ENCODE data around the gene TFE3. TPM values are rescaled to one million over a fixed set of nuclear protein-coding genes. Genes with fewer than 3 reads are reported as not detected.
"Not testable (repeated sequence)": the region's sequence is repeated elsewhere in the genome, so short reads cannot be mapped to it uniquely, and the experiment has no call there.

The TFE3 gene
- polyA plus RNA-seq, 4 donors: 26.9 to 39.1 (median 33.8) TPM

- DNase-seq (ENCODE audit: low read depth in 4 of 4, low spot score in 2 of 4): peak; percentile 67 to 86 (median 72)
Measured at GRCh38 chrX:49002091-49002935, 40.8 kb downstream of the TFE3 start, which contains the start of gene GRIPAP1. Gene GRIPAP1, minus strand, starts transcription at chrX:49002264. Its CDS starts 35 bp downstream, at chrX:49002229.

- DNase-seq (ENCODE audit: low read depth in 4 of 4, low spot score in 2 of 4): peak in 3 of 4 donors; percentile 9 to 21 (median 10)
Measured at GRCh38 chrX:49001521-49002090, 41.6 kb downstream of the TFE3 start.

GRCh38 chrX:49000636-49001035 lies 42.5 kb downstream of the TFE3 start:
- DNase-seq (ENCODE audit: low read depth in 4 of 4, low spot score in 2 of 4): no peak

- DNase-seq (ENCODE audit: low read depth in 4 of 4, low spot score in 2 of 4): no peak
Measured at GRCh38 chrX:48999030-48999429, 44.1 kb downstream of the TFE3 start.

DNA sequence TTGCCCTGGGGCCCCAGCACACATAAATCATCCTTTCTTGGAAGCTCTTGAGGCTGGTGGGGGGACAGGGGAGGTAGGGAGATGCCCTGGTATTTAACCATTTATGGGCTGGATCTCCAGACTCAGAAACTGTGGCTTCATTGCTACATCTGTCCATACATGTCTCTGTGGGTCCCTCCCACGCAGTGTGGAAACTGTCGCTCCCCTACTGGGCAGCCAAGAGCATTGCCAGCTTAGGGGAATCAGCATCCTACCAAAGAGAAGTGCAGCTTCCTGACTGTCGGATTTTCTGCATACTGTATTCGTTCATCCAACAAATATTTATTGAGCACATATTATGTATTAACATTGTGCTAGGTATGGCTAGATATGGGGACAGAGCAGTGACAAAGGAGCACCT lies 44.8 kb downstream of the TFE3 start:
- no peak for DNase-seq (ENCODE audit: low read depth in 4 of 4, low spot score in 2 of 4)

- DNase-seq (ENCODE audit: low read depth in 4 of 4, low spot score in 2 of 4): no peak
Measured at GRCh38 chrX:48997865-48998264, 45.3 kb downstream of the TFE3 start.

- DNase-seq (ENCODE audit: low read depth in 4 of 4, low spot score in 2 of 4): no peak
Measured at GRCh38 chrX:48997455-48997854, 45.7 kb downstream of the TFE3 start.

GRCh38 chrX:48996969-48997368 lies 46.2 kb downstream of the TFE3 start:
- no peak for DNase-seq (ENCODE audit: low read depth in 4 of 4, low spot score in 2 of 4)

- no peak for DNase-seq (ENCODE audit: low read depth in 4 of 4, low spot score in 2 of 4)
Measured at GRCh38 chrX:48992341-48992740, 50.8 kb downstream of the TFE3 start.

GRCh38 chrX:48989483-48989882 lies 53.7 kb downstream of the TFE3 start:
- DNase-seq (ENCODE audit: low read depth in 4 of 4, low spot score in 2 of 4): no peak

GRCh38 chrX:48983896-48984295 lies 59.3 kb downstream of the TFE3 start:
- no peak for DNase-seq (ENCODE audit: low read depth in 4 of 4, low spot score in 2 of 4)

- DNase-seq (ENCODE audit: low read depth in 4 of 4, low spot score in 2 of 4): no peak
Measured at GRCh38 chrX:48983081-48983480, 60.1 kb downstream of the TFE3 start.

- no peak for DNase-seq (ENCODE audit: low read depth in 4 of 4, low spot score in 2 of 4)
Measured at GRCh38 chrX:48981178-48981577, 62.0 kb downstream of the TFE3 start.

GRCh38 chrX:48980341-48980740 lies 62.8 kb downstream of the TFE3 start:
- not testable (repeated sequence) for DNase-seq (ENCODE audit: low read depth in 4 of 4, low spot score in 2 of 4)

Other genes starting within 250 kb of the TFE3 start
- gene HDAC6, start 241.3 kb downstream of the TFE3 start, polyA plus RNA-seq (ENCODE audit: insufficient read length in 4 of 4): 100 to 1,000 TPM; 135 to 220 (median 177) TPM
- under 1 TPM in 2 of 4 donors, not detected in 2; 0.16 to 0.36 TPM for gene ERAS, start 216.8 kb downstream of the TFE3 start, polyA plus RNA-seq (ENCODE audit: insufficient read length in 4 of 4)
- 10 to 100 TPM in 2 of 4 donors, 1 to 10 TPM in 2; 8.4 to 22.7 (median 14.5) TPM for gene PCSK1N, start 207.7 kb downstream of the TFE3 start, polyA plus RNA-seq (ENCODE audit: insufficient read length in 4 of 4)
- 10 to 100 TPM; 37.2 to 61.4 (median 50.1) TPM for gene TIMM17B, start 145.6 kb downstream of the TFE3 start, polyA plus RNA-seq (ENCODE audit: insufficient read length in 4 of 4)
- gene PQBP1, start 145.4 kb downstream of the TFE3 start, polyA plus RNA-seq (ENCODE audit: insufficient read length in 4 of 4): 10 to 100 TPM; 73.1 to 89.9 (median 77.8) TPM
- gene SLC35A2, start 131.7 kb downstream of the TFE3 start, polyA plus RNA-seq (ENCODE audit: insufficient read length in 4 of 4): 10 to 100 TPM; 30.4 to 37.3 (median 33.0) TPM
- gene PIM2, start 124.3 kb downstream of the TFE3 start, polyA plus RNA-seq (ENCODE audit: insufficient read length in 4 of 4): 1 to 10 TPM; 5.9 to 8.8 (median 7.4) TPM
- gene OTUD5, start 85.8 kb downstream of the TFE3 start, polyA plus RNA-seq (ENCODE audit: insufficient read length in 4 of 4): 10 to 100 TPM; 62.5 to 72.7 (median 67.7) TPM
- gene KCND1, start 71.5 kb downstream of the TFE3 start, polyA plus RNA-seq (ENCODE audit: insufficient read length in 4 of 4): 1 to 10 TPM; 2.3 to 3.4 (median 2.8) TPM
- gene GRIPAP1, start 41.1 kb downstream of the TFE3 start, polyA plus RNA-seq (ENCODE audit: insufficient read length in 4 of 4): 10 to 100 TPM; 36.0 to 72.1 (median 51.3) TPM
- gene CCDC120, start 15.6 kb upstream of the TFE3 start, polyA plus RNA-seq (ENCODE audit: insufficient read length in 4 of 4): 10 to 100 TPM in 3 of 4 donors, 1 to 10 TPM in 1; 7.9 to 20.0 (median 13.0) TPM
- gene PRAF2, start 30.6 kb upstream of the TFE3 start, polyA plus RNA-seq (ENCODE audit: insufficient read length in 4 of 4): 10 to 100 TPM; 31.6 to 46.2 (median 41.1) TPM
- 10 to 100 TPM; 53.7 to 63.8 (median 61.5) TPM for gene WDR45, start 36.5 kb upstream of the TFE3 start, polyA plus RNA-seq (ENCODE audit: insufficient read length in 4 of 4)
- 10 to 100 TPM; 23.8 to 27.6 (median 25.0) TPM for gene GPKOW, start 80.4 kb upstream of the TFE3 start, polyA plus RNA-seq (ENCODE audit: insufficient read length in 4 of 4)
- gene MAGIX, start 119.4 kb upstream of the TFE3 start, polyA plus RNA-seq (ENCODE audit: insufficient read length in 4 of 4): 1 to 10 TPM; 5.0 to 7.5 (median 5.8) TPM
- gene PLP2, start 128.5 kb upstream of the TFE3 start, polyA plus RNA-seq (ENCODE audit: insufficient read length in 4 of 4): 10 to 100 TPM; 29.7 to 40.9 (median 32.6) TPM
- 1 to 10 TPM; 4.2 to 6.5 (median 4.9) TPM for gene PRICKLE3, start 143.0 kb upstream of the TFE3 start, polyA plus RNA-seq (ENCODE audit: insufficient read length in 4 of 4)
- 1 to 10 TPM; 2.1 to 3.4 (median 2.9) TPM for gene SYP, start 156.8 kb upstream of the TFE3 start, polyA plus RNA-seq (ENCODE audit: insufficient read length in 4 of 4)
- gene CACNA1F, start 190.0 kb upstream of the TFE3 start, polyA plus RNA-seq (ENCODE audit: insufficient read length in 4 of 4): under 1 TPM; 0.11 to 0.33 (median 0.22) TPM
- 10 to 100 TPM; 15.8 to 23.9 (median 21.2) TPM for gene CCDC22, start 192.1 kb upstream of the TFE3 start, polyA plus RNA-seq (ENCODE audit: insufficient read length in 4 of 4)
- gene FOXP3, start 221.4 kb upstream of the TFE3 start, polyA plus RNA-seq (ENCODE audit: insufficient read length in 4 of 4): 1 to 10 TPM in 2 of 4 donors, under 1 TPM in 2; 0.47 to 1.2 (median 1.00) TPM
- 10 to 100 TPM in 1 of 4 donors, 1 to 10 TPM in 3; 6.1 to 10.5 (median 9.0) TPM for gene PPP1R3F, start 226.4 kb upstream of the TFE3 start, polyA plus RNA-seq (ENCODE audit: insufficient read length in 4 of 4)

Data from left renal cortex interstitium (tissue), 4 donors.